Breast epithelium (tissue), 3 donors: ENCODE results near the gene NRIP2.

Experiments used
- CTCF ChIP-seq, 3 donors: fragments of 450-650 bp; IDR thresholded peaks; one replicate each; pipeline ENCODE4 v1.5.1; 2016 to 2017; ENCODE audit warnings: antibody characterized with exemption in 3 of 3, mild to moderate bottlenecking in 3 of 3, moderate library complexity in 3 of 3
- POLR2A ChIP-seq: fragments of 450-650 bp; IDR thresholded peaks from one replicate; pipeline ENCODE4 v1.6.1; 2016; ENCODE audit warnings: antibody characterized with exemption, mild to moderate bottlenecking, moderate library complexity
- POLR2AphosphoS5 ChIP-seq, 3 donors: sonication (generic); formaldehyde crosslinking; IDR thresholded peaks; one replicate each; pipeline ENCODE4 v1.6.1; 2017; ENCODE audit warnings: antibody characterized with exemption in 3 of 3

- TF ChIP-seq CTCF (IDR thresholded peaks at IDR 0.05) (no peak), POLR2A (no peak), POLR2AphosphoS5 (IDR thresholded peaks at IDR 0.05) (no peak)
These were observed 37.0 kb downstream of the NRIP2 start for GRCh38 chr12:2797721-2798418.
